ENCODE measurements around the gene AP1M2. TPM values are rescaled to one million over a fixed set of nuclear protein-coding genes. Genes with fewer than 3 reads are reported as not detected.

AP1M2 gene
- total RNA-seq, 2 donors from 2014 or later: 132 to 146 TPM

GRCh38 chr19:10525636-10526035, 61.5 kb downstream of the AP1M2 start:
- DNase-seq: no peak
- no peaks in the 10 kb centered on the region for H3K9me3 ChIP-seq (ENCODE audit: control insufficient read depth, low read length)
- no peaks in the 10 kb centered on the region for H3K4me1 Mint-ChIP-seq
- no peak overlapping the region for H3K27ac ChIP-seq (ENCODE audit: low read depth, low read length)
- H3K27me3 Mint-ChIP-seq (ENCODE audit: insufficient read depth): peaks cover 5% of the 10 kb centered on the region
- H3K9me3 Mint-ChIP-seq: no peaks in the 10 kb centered on the region
- no peak overlapping the region for H3K4me3 Mint-ChIP-seq
- no peaks in the 10 kb centered on the region for H3K4me1 ChIP-seq (ENCODE audit: control insufficient read depth, insufficient read depth, low read length)
- TF ChIP-seq CTCF (conservative IDR thresholded peaks at IDR 0.05): no peak
- H3K27me3 ChIP-seq (ENCODE audit: control insufficient read depth, insufficient read depth, low read length, poor library complexity, severe bottlenecking): no peaks in the 10 kb centered on the region
- WGBS, 2 experiments (ENCODE audit: insufficient coverage in 1 of 2, insufficient read length in 1 of 2): 88 to 97% methylated on average over 6 of the region's 7 CpGs
- H3K27ac Mint-ChIP-seq: no peak overlapping the region
- no peaks in the 10 kb centered on the region for H3K36me3 Mint-ChIP-seq (ENCODE audit: low read depth)
- no peak overlapping the region for H3K4me3 ChIP-seq (ENCODE audit: low read length)
- no peak overlapping the region for H3K9ac ChIP-seq (ENCODE audit: extremely low read depth, low read length, poor library complexity, severe bottlenecking)
- no peaks in the 10 kb centered on the region for H3K36me3 ChIP-seq (ENCODE audit: control insufficient read depth, insufficient read depth, low read length)

GRCh38 chr19:10523135-10523636, 63.9 kb downstream of the AP1M2 start:
- Histone ChIP-seq H3K9me3 (ENCODE audit: control insufficient read depth, low read length) (no peaks in the 10 kb centered on the region), H3K36me3 (ENCODE audit: control insufficient read depth, insufficient read depth, low read length) (no peaks in the 10 kb centered on the region), H3K9ac (ENCODE audit: extremely low read depth, low read length, poor library complexity, severe bottlenecking) (no peak overlapping the region), H3K27me3 (ENCODE audit: control insufficient read depth, insufficient read depth, low read length, poor library complexity, severe bottlenecking) (peaks cover 15% of the 10 kb centered on the region), H3K27ac (ENCODE audit: low read depth, low read length) (no peak overlapping the region), H3K4me3 (ENCODE audit: low read length) (no peak overlapping the region), H3K4me1 (ENCODE audit: control insufficient read depth, insufficient read depth, low read length) (no peaks in the 10 kb centered on the region)
- 79 to 100% methylated on average over 1 to 2 of the region's 3 CpGs for WGBS, 2 experiments (ENCODE audit: insufficient coverage in 1 of 2, insufficient read length in 1 of 2)
- Mint-ChIP-seq H3K9me3 (no peaks in the 10 kb centered on the region), H3K27me3 (ENCODE audit: insufficient read depth) (peaks cover 25% of the 10 kb centered on the region), H3K4me3 (no peak overlapping the region), H3K36me3 (ENCODE audit: low read depth) (no peaks in the 10 kb centered on the region), H3K4me1 (peaks cover 6% of the 10 kb centered on the region), H3K27ac (no peak overlapping the region)
- DNase-seq: no peak
- TF ChIP-seq CTCF (conservative IDR thresholded peaks at IDR 0.05): no peak

Small RNA genes lying within 50 kb of the gene (microRNA-seq; reads per million reads assigned to microRNA genes)
- not detected for gene MIR1238 (ENCODE audit: borderline microRNAs expressed)

Other genes with a start within 250 kb of the AP1M2 start
- 10 to 100 TPM in 1 of 2 donors, 1 to 10 TPM in 1; 2.7 to 13.7 TPM for gene ICAM3, start 247.7 kb downstream of the AP1M2 start, total RNA-seq
- 10 to 100 TPM; 63.5 to 65.8 TPM for gene TYK2, start 206.7 kb downstream of the AP1M2 start, total RNA-seq
- gene CDC37, start 183.8 kb downstream of the AP1M2 start, total RNA-seq: 100 to 1,000 TPM; 148 to 172 TPM
- gene PDE4A, start 166.8 kb downstream of the AP1M2 start, total RNA-seq: 1 to 10 TPM; 1.7 to 2.6 TPM
- gene KEAP1, start 84.0 kb downstream of the AP1M2 start, total RNA-seq: 10 to 100 TPM; 53.3 to 59.5 TPM
- 1 to 10 TPM; 1.2 to 5.1 TPM for gene S1PR5, start 69.9 kb downstream of the AP1M2 start, total RNA-seq
- 10 to 100 TPM; 37.9 to 44.8 TPM for gene ATG4D, start 43.4 kb downstream of the AP1M2 start, total RNA-seq
- gene KRI1, start 21.3 kb downstream of the AP1M2 start, total RNA-seq: 10 to 100 TPM; 45.2 to 47.7 TPM
- 1 to 10 TPM; 3.5 to 4.6 TPM for gene CDKN2D, start 18.3 kb downstream of the AP1M2 start, total RNA-seq
- gene SLC44A2, start 38.2 kb upstream of the AP1M2 start, total RNA-seq: 100 to 1,000 TPM; 106 to 240 TPM
- gene ILF3, start 67.0 kb upstream of the AP1M2 start, total RNA-seq: 100 to 1,000 TPM; 625 to 629 TPM
- gene QTRT1, start 114.1 kb upstream of the AP1M2 start, total RNA-seq: 10 to 100 TPM; 36.8 to 40.0 TPM
- 100 to 1,000 TPM; 118 to 136 TPM for gene DNM2, start 130.8 kb upstream of the AP1M2 start, total RNA-seq
- gene TMED1, start 248.9 kb upstream of the AP1M2 start, total RNA-seq: 10 to 100 TPM; 19.7 to 34.5 TPM